ENCODE measurements around the gene ARHGEF37.

The ARHGEF37 gene

DNA sequence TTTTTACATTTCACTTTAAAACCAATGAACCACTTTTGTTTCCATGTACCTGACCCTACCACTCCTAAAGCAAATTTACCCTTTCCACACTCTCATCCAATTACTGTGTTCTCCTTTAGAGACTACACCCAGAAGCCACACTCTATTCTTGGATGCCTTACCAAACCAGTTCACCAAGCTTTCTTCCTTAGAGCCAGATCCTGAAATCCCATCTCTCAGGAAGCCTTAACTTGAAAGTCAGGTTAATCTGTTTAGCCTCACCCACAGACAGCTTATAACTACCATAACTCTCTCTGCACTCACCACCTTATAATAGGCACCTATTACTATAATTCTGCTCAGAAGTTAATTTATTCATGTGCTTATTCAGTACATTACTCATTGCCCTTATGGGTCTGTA lies 34.3 kb upstream of the ARHGEF37 start:
- TF ChIP-seq EGR1 (IDR thresholded peaks at IDR 0.05) (no peak), NFIC (IDR thresholded peaks at IDR 0.05) (no peak), TCF12 (IDR thresholded peaks at IDR 0.05; ENCODE audit: low read depth) (no peak), CEBPB (IDR thresholded peaks at IDR 0.05) (no peak), CREB1 (IDR thresholded peaks at IDR 0.05; ENCODE audit: low read depth) (no peak), TAF1 (IDR thresholded peaks at IDR 0.05; ENCODE audit: low read depth) (no peak), TEAD4 (IDR thresholded peaks at IDR 0.05) (no peak), EP300 (IDR thresholded peaks at IDR 0.05; ENCODE audit: borderline replicate concordance) (no peak), FOXM1 (IDR thresholded peaks at IDR 0.05; ENCODE audit: borderline replicate concordance, low read depth) (no peak), ZBTB7A (IDR thresholded peaks at IDR 0.05; ENCODE audit: low read depth) (no peak), YY1 (IDR thresholded peaks at IDR 0.05; ENCODE audit: low read depth) (no peak)
- TF ChIP-seq, protein P1, sequence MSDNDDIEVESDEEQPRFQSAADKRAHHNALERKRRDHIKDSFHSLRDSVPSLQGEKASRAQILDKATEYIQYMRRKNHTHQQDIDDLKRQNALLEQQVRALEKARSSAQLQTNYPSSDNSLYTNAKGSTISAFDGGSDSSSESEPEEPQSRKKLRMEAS (IDR thresholded peaks at IDR 0.05) = no peak
- TF ChIP-seq, protein P2, sequence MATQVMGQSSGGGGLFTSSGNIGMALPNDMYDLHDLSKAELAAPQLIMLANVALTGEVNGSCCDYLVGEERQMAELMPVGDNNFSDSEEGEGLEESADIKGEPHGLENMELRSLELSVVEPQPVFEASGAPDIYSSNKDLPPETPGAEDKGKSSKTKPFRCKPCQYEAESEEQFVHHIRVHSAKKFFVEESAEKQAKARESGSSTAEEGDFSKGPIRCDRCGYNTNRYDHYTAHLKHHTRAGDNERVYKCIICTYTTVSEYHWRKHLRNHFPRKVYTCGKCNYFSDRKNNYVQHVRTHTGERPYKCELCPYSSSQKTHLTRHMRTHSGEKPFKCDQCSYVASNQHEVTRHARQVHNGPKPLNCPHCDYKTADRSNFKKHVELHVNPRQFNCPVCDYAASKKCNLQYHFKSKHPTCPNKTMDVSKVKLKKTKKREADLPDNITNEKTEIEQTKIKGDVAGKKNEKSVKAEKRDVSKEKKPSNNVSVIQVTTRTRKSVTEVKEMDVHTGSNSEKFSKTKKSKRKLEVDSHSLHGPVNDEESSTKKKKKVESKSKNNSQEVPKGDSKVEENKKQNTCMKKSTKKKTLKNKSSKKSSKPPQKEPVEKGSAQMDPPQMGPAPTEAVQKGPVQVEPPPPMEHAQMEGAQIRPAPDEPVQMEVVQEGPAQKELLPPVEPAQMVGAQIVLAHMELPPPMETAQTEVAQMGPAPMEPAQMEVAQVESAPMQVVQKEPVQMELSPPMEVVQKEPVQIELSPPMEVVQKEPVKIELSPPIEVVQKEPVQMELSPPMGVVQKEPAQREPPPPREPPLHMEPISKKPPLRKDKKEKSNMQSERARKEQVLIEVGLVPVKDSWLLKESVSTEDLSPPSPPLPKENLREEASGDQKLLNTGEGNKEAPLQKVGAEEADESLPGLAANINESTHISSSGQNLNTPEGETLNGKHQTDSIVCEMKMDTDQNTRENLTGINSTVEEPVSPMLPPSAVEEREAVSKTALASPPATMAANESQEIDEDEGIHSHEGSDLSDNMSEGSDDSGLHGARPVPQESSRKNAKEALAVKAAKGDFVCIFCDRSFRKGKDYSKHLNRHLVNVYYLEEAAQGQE (IDR thresholded peaks at IDR 0.05; ENCODE audit: low read depth) = no peak
- TF ChIP-seq, protein P3, sequence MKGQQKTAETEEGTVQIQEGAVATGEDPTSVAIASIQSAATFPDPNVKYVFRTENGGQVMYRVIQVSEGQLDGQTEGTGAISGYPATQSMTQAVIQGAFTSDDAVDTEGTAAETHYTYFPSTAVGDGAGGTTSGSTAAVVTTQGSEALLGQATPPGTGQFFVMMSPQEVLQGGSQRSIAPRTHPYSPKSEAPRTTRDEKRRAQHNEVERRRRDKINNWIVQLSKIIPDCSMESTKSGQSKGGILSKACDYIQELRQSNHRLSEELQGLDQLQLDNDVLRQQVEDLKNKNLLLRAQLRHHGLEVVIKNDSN (IDR thresholded peaks at IDR 0.05) = no peak

DNA sequence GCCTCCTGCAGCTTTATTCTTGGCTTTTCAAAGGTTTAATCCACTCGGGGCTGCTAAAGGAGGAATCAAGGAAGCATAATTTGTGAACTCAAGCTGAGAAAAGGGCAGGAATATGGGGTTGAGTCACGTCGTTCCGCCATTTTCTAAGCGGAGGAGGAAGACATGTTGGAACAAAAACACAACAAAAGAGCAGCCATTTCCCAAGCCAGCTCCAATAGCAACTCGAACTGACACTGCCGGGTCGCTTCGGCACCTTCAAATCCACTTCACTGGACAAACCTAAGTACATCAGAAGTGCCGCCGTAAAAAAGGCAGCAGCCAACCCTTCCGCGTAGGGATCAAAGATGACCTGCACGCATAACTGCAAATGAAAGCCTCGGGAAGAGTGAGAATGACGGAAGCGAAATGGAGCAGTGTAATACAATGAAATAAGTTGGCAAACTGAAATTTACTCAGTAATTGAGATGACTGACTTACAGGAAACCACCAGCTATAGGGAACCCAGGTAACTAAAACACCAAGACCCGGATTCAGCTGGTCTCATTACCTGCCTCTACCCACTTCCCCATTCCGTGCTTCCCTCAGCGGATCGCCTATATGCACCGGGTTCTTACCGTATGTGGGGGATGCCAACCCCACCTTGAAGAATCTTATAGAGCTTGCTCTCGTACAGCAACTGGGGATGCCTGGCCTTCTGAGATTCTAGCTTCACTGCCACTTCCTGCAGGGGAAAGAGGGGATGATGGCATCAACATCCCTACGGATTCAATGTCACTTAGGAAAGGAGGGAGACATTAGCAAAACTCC lies 31.6 kb upstream of the ARHGEF37 start:
- peak; percentile 79 for TF ChIP-seq YY1 (IDR thresholded peaks at IDR 0.05; ENCODE audit: low read depth)
- TF ChIP-seq EGR1 (IDR thresholded peaks at IDR 0.05) = no peak

DNA sequence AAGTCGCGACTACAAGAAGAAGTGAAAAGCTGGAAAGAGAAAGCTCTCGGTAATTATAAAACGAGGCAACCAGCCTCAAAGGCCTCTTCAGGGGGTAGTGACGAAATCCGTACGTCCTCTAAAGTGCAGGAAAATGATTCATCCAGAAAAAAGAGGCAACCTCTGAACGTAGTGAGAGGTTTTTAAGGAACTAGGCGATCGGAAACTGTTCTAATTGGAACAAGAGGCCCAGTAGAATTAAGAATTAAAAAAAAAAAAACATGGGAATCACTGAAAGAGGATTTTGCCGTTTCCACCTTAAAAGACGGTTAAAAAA lies 31.1 kb upstream of the ARHGEF37 start:
- TF ChIP-seq TCF12 (IDR thresholded peaks at IDR 0.05; ENCODE audit: low read depth) (no peak), RAD21 (IDR thresholded peaks at IDR 0.05; ENCODE audit: low read depth) (no peak), CEBPB (IDR thresholded peaks at IDR 0.05) (no peak; the same call in 1 of the 2 replicates), EGR1 (IDR thresholded peaks at IDR 0.05) (no peak), NFIC (IDR thresholded peaks at IDR 0.05) (no peak), TAF1 (IDR thresholded peaks at IDR 0.05; ENCODE audit: low read depth) (no peak), ZBTB7A (IDR thresholded peaks at IDR 0.05; ENCODE audit: low read depth) (no peak), CREB1 (IDR thresholded peaks at IDR 0.05; ENCODE audit: low read depth) (no peak), FOXM1 (IDR thresholded peaks at IDR 0.05; ENCODE audit: borderline replicate concordance, low read depth) (no peak), YY1 (IDR thresholded peaks at IDR 0.05; ENCODE audit: low read depth) (no peak), EP300 (IDR thresholded peaks at IDR 0.05; ENCODE audit: borderline replicate concordance) (no peak), TEAD4 (IDR thresholded peaks at IDR 0.05) (no peak)
- TF ChIP-seq, protein P2 (IDR thresholded peaks at IDR 0.05; ENCODE audit: low read depth) = no peak
- TF ChIP-seq, protein P1 (IDR thresholded peaks at IDR 0.05) = no peak
- TF ChIP-seq, protein P3 (IDR thresholded peaks at IDR 0.05) = no peak

DNA sequence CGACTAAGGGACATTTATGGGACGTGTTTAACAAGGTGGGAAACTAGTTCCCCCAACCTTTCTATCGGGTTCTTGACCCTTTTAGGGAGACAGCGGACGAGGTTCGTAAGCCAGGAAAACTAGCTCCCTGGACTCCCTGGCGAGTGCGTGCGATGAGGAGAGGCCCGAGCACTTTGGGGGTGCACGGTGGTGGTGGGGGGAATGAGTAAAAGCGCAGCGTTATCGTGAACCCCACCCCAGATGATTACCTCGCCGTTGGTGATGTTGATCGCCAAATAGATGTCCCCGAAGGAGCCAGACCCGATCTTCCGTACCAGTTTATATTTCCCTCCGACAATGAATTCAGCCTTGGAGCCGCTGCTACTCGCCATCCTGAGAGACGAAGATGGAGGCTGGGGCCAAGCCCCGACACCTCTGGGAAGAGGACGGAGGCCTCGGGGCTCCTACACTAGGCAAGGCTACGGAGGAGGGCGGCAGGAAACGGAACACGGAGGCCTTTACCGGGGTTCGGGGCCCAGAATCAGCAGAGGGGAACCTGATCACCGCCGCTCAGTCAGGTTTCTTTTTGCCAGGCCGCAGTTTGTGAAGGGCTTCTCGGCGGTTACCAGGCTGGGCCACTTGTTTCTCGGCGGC lies 30.6 kb upstream of the ARHGEF37 start:
- TF ChIP-seq, protein P3 (IDR thresholded peaks at IDR 0.05) = no peak
- TF ChIP-seq, protein P1 (IDR thresholded peaks at IDR 0.05) = no peak
- no peak for TF ChIP-seq YY1 (IDR thresholded peaks at IDR 0.05; ENCODE audit: low read depth)
- TF ChIP-seq ZBTB7A (IDR thresholded peaks at IDR 0.05; ENCODE audit: low read depth) = no peak

Measured in Ishikawa (cell line).